ENCODE results near the gene FIBP. TPM values are rescaled to one million over a fixed set of nuclear protein-coding genes. Genes with fewer than 3 reads are reported as not detected.
A peak's percentile ranks its signal among the peaks of the same experiment; 100 is the strongest.

Gene FIBP
- total and polyA plus RNA-seq, 10 of the 15 experiments (the other 5 are each of a cell fraction or from before 2014, with no cell fraction given) = 65.1 to 182 (median 94.6) TPM

DNA sequence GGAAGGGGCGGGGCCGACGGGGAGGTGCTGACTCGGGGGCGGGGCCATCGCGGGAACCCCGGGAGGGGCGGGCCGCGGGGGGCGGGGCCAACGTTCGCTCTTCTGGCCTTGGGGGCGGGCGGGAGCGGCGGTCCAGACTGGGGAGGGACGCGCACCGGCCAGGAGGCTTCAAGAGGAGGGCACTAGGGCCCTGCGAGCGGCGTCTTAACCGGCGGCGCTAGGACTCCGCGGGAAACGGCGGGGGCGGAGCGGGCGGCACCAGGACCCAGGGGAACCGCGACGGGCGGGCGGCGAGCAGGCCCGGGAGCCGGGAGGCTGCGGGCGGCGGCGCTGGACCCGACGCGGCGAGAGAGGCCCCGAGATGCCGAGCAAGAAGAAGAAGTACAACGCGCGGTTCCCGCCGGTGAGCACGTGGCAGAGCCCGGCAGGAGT is 30.9 kb upstream of the FIBP start, which contains the start of gene DRAP1 (continued):
- TF ChIP-seq, protein P1, sequence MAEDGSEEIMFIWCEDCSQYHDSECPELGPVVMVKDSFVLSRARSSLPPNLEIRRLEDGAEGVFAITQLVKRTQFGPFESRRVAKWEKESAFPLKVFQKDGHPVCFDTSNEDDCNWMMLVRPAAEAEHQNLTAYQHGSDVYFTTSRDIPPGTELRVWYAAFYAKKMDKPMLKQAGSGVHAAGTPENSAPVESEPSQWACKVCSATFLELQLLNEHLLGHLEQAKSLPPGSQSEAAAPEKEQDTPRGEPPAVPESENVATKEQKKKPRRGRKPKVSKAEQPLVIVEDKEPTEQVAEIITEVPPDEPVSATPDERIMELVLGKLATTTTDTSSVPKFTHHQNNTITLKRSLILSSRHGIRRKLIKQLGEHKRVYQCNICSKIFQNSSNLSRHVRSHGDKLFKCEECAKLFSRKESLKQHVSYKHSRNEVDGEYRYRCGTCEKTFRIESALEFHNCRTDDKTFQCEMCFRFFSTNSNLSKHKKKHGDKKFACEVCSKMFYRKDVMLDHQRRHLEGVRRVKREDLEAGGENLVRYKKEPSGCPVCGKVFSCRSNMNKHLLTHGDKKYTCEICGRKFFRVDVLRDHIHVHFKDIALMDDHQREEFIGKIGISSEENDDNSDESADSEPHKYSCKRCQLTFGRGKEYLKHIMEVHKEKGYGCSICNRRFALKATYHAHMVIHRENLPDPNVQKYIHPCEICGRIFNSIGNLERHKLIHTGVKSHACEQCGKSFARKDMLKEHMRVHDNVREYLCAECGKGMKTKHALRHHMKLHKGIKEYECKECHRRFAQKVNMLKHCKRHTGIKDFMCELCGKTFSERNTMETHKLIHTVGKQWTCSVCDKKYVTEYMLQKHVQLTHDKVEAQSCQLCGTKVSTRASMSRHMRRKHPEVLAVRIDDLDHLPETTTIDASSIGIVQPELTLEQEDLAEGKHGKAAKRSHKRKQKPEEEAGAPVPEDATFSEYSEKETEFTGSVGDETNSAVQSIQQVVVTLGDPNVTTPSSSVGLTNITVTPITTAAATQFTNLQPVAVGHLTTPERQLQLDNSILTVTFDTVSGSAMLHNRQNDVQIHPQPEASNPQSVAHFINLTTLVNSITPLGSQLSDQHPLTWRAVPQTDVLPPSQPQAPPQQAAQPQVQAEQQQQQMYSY (CRISPR knock-in tag; IDR thresholded peaks at IDR 0.05) = no peak
- peak; percentile 55; the same call in 1 of the 2 replicates for TF ChIP-seq POLR2A (IDR thresholded peaks at IDR 0.05; ENCODE audit: low read depth, low read length)
- TF ChIP-seq, protein P2, sequence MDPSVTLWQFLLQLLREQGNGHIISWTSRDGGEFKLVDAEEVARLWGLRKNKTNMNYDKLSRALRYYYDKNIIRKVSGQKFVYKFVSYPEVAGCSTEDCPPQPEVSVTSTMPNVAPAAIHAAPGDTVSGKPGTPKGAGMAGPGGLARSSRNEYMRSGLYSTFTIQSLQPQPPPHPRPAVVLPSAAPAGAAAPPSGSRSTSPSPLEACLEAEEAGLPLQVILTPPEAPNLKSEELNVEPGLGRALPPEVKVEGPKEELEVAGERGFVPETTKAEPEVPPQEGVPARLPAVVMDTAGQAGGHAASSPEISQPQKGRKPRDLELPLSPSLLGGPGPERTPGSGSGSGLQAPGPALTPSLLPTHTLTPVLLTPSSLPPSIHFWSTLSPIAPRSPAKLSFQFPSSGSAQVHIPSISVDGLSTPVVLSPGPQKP (IDR thresholded peaks at IDR 0.05; ENCODE audit: low read depth, low read length) = peak; percentile 77; the same call in 1 of the 2 replicates
- no peak for TF ChIP-seq ZBTB33 (IDR thresholded peaks at IDR 0.05)
- TF ChIP-seq RUNX3 (IDR thresholded peaks at IDR 0.05; ENCODE audit: low read length) = peak; percentile 88
- TF ChIP-seq SRF (IDR thresholded peaks at IDR 0.05; ENCODE audit: low read depth in 2 of 2, low read length in 2 of 2) = peak; percentile 5 to 82; a peak in 1 of 4 replicates
- peak; percentile 68; the same call in 1 of the 2 replicates for TF ChIP-seq ESRRA (IDR thresholded peaks at IDR 0.05; ENCODE audit: low read length)
- no peak for TF ChIP-seq EZH2 (IDR thresholded peaks at IDR 0.05; ENCODE audit: borderline replicate concordance, control insufficient read depth, low read depth, low read length)
- peak; percentile 94 for TF ChIP-seq CREM (IDR thresholded peaks at IDR 0.05; ENCODE audit: low read depth)
- TF ChIP-seq, protein P3, sequence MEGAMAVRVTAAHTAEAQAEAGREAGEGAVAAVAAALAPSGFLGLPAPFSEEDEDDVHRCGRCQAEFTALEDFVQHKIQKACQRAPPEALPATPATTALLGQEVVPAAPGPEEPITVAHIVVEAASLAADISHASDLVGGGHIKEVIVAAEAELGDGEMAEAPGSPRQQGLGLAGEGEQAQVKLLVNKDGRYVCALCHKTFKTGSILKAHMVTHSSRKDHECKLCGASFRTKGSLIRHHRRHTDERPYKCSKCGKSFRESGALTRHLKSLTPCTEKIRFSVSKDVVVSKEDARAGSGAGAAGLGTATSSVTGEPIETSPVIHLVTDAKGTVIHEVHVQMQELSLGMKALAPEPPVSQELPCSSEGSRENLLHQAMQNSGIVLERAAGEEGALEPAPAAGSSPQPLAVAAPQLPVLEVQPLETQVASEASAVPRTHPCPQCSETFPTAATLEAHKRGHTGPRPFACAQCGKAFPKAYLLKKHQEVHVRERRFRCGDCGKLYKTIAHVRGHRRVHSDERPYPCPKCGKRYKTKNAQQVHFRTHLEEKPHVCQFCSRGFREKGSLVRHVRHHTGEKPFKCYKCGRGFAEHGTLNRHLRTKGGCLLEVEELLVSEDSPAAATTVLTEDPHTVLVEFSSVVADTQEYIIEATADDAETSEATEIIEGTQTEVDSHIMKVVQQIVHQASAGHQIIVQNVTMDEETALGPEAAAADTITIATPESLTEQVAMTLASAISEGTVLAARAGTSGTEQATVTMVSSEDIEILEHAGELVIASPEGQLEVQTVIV (IDR thresholded peaks at IDR 0.05; ENCODE audit: borderline replicate concordance, partially characterized antibody) = peak; percentile 97
- peak; percentile 48; the same call in 1 of the 2 replicates for TF ChIP-seq E2F4 (IDR thresholded peaks at IDR 0.05; ENCODE audit: low read depth, low read length)
- 0 out of 2 replicates have a peak, but pooled peaks have one; percentile 38 for TF ChIP-seq JUND (IDR thresholded peaks at IDR 0.05; ENCODE audit: low read depth, low read length)
- peak; percentile 30; the same call in 1 of the 2 replicates for TF ChIP-seq YY1 (IDR thresholded peaks at IDR 0.05; ENCODE audit: low read depth, low read length)

Data from GM12878 (cell line).